Adipocyte (in vitro differentiated cells): ENCODE data around the gene IL10RA.
"Not testable (repeated sequence)": the region's sequence is repeated elsewhere in the genome, so short reads cannot be mapped to it uniquely, and the experiment has no call there.

Experiments used
- DNase-seq: peaks from one replicate; pipeline ENCODE4 v3.0.0-alpha.2; 2015; ENCODE audit warnings: low read depth
- H3K27me3 ChIP-seq: replicated peaks from 2 replicates; pipeline ENCODE4 v1.7.0; 2013; ENCODE audit warnings: mild to moderate bottlenecking, low read length, moderate library complexity; ENCODE audit not compliant: control insufficient read depth, insufficient read depth
- H3K36me3 ChIP-seq: 2 replicates; pipeline ENCODE4 v1.7.0; 2013; ENCODE audit warnings: low read length, mild to moderate bottlenecking, moderate library complexity; ENCODE audit not compliant: control insufficient read depth, insufficient read depth, severe bottlenecking
- H3K4me1 ChIP-seq: 2 replicates; pipeline ENCODE4 v1.7.0; 2013; ENCODE audit warnings: mild to moderate bottlenecking, low read length, moderate library complexity; ENCODE audit not compliant: control insufficient read depth, insufficient read depth
- H3K4me3 ChIP-seq: 2 replicates; pipeline ENCODE4 v1.7.0; 2013; ENCODE audit warnings: mild to moderate bottlenecking, low read length, moderate library complexity
- H3K9ac ChIP-seq: 2 replicates; pipeline ENCODE4 v1.7.0; 2013; ENCODE audit warnings: mild to moderate bottlenecking, low read length, moderate library complexity
- H3K9me3 ChIP-seq: 2 replicates; pipeline ENCODE4 v1.7.0; 2013; ENCODE audit warnings: mild to moderate bottlenecking, low read length, moderate library complexity; ENCODE audit not compliant: control insufficient read depth

The IL10RA gene

GRCh38 chr11:117948466-117948865 lies 37.7 kb upstream of the IL10RA start:
- not testable (repeated sequence) for H3K9ac ChIP-seq, H3K36me3 ChIP-seq, H3K4me3 ChIP-seq, H3K9me3 ChIP-seq, H3K4me1 ChIP-seq, DNase-seq
- H3K27me3 ChIP-seq: peaks cover 40% of the 10 kb centered on the region

- H3K36me3 ChIP-seq: no peaks in the 10 kb centered on the region
- H3K9me3 ChIP-seq: no peaks in the 10 kb centered on the region
- H3K4me1 ChIP-seq: peaks cover 8% of the 10 kb centered on the region
- H3K27me3 ChIP-seq: peaks cover 44% of the 10 kb centered on the region
- H3K4me3 ChIP-seq: no peak overlapping the region
- DNase-seq: no peak
- H3K9ac ChIP-seq: no peak overlapping the region
These were observed 37.1 kb upstream of the IL10RA start for GRCh38 chr11:117949062-117949461.

- DNase-seq: peak; percentile 3
- peaks cover 45% of the 10 kb centered on the region for H3K27me3 ChIP-seq
These were observed 35.9 kb upstream of the IL10RA start for GRCh38 chr11:117950301-117950700.

GRCh38 chr11:117950993-117951961 lies 34.9 kb upstream of the IL10RA start:
- Histone ChIP-seq H3K9ac (no peak overlapping the region), H3K9me3 (no peaks in the 10 kb centered on the region), H3K36me3 (no peaks in the 10 kb centered on the region), H3K4me3 (no peak overlapping the region), H3K27me3 (peaks cover 46% of the 10 kb centered on the region), H3K4me1 (peaks cover 8% of the 10 kb centered on the region)
- no peak for DNase-seq

More at GRCh38 chr11:117950301-117950700, 35.9 kb upstream of the IL10RA start:
- no peak overlapping the region for H3K4me3 ChIP-seq
- peaks cover 8% of the 10 kb centered on the region for H3K4me1 ChIP-seq
- no peak overlapping the region for H3K9ac ChIP-seq
- no peaks in the 10 kb centered on the region for H3K36me3 ChIP-seq
- no peaks in the 10 kb centered on the region for H3K9me3 ChIP-seq

- no peaks in the 10 kb centered on the region for H3K36me3 ChIP-seq
- DNase-seq: no peak
- no peak overlapping the region for H3K9ac ChIP-seq
- peaks cover 42% of the 10 kb centered on the region for H3K27me3 ChIP-seq
- peaks cover 10% of the 10 kb centered on the region for H3K9me3 ChIP-seq
- H3K4me3 ChIP-seq: no peak overlapping the region
- peaks cover 8% of the 10 kb centered on the region for H3K4me1 ChIP-seq
These were observed 33.0 kb upstream of the IL10RA start for GRCh38 chr11:117953024-117953671.

- Histone ChIP-seq H3K4me3 (no peak overlapping the region), H3K4me1 (no peaks in the 10 kb centered on the region), H3K9me3 (peaks cover 10% of the 10 kb centered on the region), H3K9ac (no peak overlapping the region), H3K36me3 (no peaks in the 10 kb centered on the region), H3K27me3 (peaks cover 11% of the 10 kb centered on the region)
- no peak for DNase-seq
These were observed 27.2 kb upstream of the IL10RA start for GRCh38 chr11:117958949-117959348.

- Histone ChIP-seq H3K27me3 (peaks cover 5% of the 10 kb centered on the region), H3K36me3 (no peaks in the 10 kb centered on the region), H3K9ac (no peak overlapping the region), H3K9me3 (peaks cover 10% of the 10 kb centered on the region), H3K4me3 (no peak overlapping the region), H3K4me1 (no peaks in the 10 kb centered on the region)
- DNase-seq: no peak
These were observed 26.6 kb upstream of the IL10RA start for GRCh38 chr11:117959438-117960149.

GRCh38 chr11:117960406-117960805 lies 25.8 kb upstream of the IL10RA start:
- Histone ChIP-seq H3K27me3 (peaks cover 2% of the 10 kb centered on the region), H3K9ac (no peak overlapping the region), H3K4me1 (no peaks in the 10 kb centered on the region), H3K36me3 (no peaks in the 10 kb centered on the region), H3K4me3 (no peak overlapping the region), H3K9me3 (peaks cover 10% of the 10 kb centered on the region)
- DNase-seq: no peak

GRCh38 chr11:117961896-117962295 lies 24.3 kb upstream of the IL10RA start:
- H3K4me3 ChIP-seq: no peak overlapping the region
- DNase-seq: no peak
- H3K9me3 ChIP-seq: peaks cover 8% of the 10 kb centered on the region
- peaks cover 2% of the 10 kb centered on the region for H3K27me3 ChIP-seq
- no peak overlapping the region for H3K9ac ChIP-seq
- no peaks in the 10 kb centered on the region for H3K36me3 ChIP-seq
- H3K4me1 ChIP-seq: no peaks in the 10 kb centered on the region

- H3K36me3 ChIP-seq: no peaks in the 10 kb centered on the region
- H3K4me3 ChIP-seq: no peak overlapping the region
- H3K27me3 ChIP-seq: peaks cover 2% of the 10 kb centered on the region
These were observed 23.4 kb upstream of the IL10RA start for GRCh38 chr11:117962826-117963225.

GRCh38 chr11:117966908-117967307 lies 19.3 kb upstream of the IL10RA start:
- H3K4me3 ChIP-seq: no peak overlapping the region
- H3K36me3 ChIP-seq: no peaks in the 10 kb centered on the region
- no peak for DNase-seq
- H3K27me3 ChIP-seq: peaks cover 28% of the 10 kb centered on the region
- H3K9me3 ChIP-seq: no peaks in the 10 kb centered on the region
- H3K9ac ChIP-seq: no peak overlapping the region
- no peaks in the 10 kb centered on the region for H3K4me1 ChIP-seq

More at GRCh38 chr11:117962826-117963225, 23.4 kb upstream of the IL10RA start:
- Histone ChIP-seq H3K4me1 (no peaks in the 10 kb centered on the region), H3K9ac (no peak overlapping the region), H3K9me3 (no peaks in the 10 kb centered on the region)
- DNase-seq: no peak
